Superior temporal gyrus (tissue), 1 donor: ENCODE data around the gene TSEN34.
"Not testable (repeated sequence)": the region's sequence is repeated elsewhere in the genome, so short reads cannot be mapped to it uniquely, and the experiment has no call there.

ENCODE experiments used
- DNase-seq: peaks from one replicate; pipeline ENCODE4 v3.0.0-alpha.2; 2016; ENCODE audit errors: extremely low spot score

The TSEN34 gene

GRCh38 chr19:54188215-54188871 is 2.8 kb upstream of the TSEN34 start:
- no peak for DNase-seq

- DNase-seq, result no peak
Observed at GRCh38 chr19:54189145-54189734, 1.9 kb upstream of the TSEN34 start, which contains the start of gene MBOAT7. Gene MBOAT7, minus strand, starts transcription at chr19:54189580. Its CDS starts 1,072 bp downstream, at chr19:54188508.

DNA sequence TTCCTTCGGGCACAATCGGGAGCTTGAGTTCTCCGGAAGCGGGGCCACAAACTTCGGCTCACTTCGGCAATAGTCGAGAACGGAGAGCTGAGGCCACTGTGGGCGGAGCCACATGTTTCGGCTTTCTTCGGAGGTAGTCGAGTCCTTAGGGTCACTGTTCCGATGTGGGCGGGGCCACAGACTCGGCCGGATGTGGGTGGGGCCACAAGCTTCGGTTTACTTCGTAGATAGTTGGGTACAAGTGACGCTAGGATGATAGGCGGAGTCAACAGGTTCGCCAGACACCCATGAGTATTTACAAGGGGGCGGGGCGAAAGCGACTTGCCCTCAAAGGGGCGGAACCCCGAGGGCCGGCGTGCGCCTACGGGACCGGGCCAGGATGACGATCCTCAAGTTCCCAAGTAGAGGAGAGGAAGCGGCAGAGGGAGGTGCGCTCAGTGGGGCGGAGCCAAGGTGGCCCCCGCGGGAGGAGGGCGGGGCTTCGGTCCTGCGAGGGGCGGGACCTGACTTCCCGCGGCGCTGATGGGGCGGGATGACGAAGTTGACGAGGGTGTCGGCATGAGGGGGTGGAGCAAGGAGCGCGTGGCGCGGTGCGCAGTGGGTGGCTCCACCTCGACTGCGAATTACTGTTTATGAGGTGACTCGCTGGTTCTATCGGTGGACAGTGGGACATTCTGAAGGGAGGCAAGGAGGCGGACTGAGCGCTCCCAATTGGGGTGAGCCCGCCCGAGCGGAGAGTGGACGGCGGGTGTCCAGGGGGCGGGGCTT is 1.2 kb upstream of the TSEN34 start:
- peak; percentile 100 for DNase-seq

DNA sequence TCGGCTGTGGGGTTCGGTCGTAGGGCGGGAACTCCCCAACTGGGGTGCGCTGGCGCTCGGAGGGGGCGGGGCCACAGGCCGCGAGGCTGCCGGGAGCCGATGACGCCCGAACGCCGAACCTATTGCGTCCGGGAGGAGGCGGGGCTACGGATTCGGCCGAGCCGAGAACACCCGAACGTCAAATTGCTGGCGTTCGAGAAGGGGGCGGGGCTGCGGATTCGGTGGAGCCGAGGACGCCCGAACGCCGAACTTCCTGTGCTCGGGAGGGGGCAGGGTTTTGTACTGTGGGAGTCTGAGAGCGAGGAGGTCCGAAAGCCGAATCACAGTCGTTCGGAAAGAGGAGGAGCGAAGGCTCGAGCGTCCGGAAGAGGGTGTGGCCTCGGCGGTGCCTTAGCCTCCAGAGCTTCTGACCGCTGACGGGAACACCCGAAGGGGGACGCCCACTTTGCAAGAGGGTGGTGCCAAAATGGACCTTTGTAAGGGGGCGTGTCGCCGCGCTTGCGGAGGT is 551 bp upstream of the TSEN34 start:
- DNase-seq, result peak; percentile 99

GRCh38 chr19:54191811-54192453 is 824 bp downstream of the TSEN34 start:
- DNase-seq, result no peak

DNA sequence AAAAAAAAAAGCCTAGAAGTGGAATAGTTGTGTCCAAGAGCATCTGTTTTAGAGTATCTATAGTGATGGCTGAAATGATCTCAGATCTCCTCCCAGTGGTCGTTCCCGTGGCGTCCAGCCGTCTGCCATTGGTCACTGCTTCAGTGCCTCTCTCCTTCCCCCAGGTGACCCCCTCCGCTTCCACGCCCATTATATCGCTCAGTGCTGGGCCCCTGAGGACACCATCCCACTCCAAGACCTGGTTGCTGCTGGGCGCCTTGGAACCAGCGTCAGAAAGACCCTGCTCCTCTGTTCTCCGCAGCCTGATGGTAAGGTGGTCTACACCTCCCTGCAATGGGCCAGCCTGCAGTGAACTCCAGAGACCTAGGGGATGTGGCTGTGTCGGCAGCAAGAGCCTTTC is 1.9 kb downstream of the TSEN34 start:
- no peak for DNase-seq

DNA sequence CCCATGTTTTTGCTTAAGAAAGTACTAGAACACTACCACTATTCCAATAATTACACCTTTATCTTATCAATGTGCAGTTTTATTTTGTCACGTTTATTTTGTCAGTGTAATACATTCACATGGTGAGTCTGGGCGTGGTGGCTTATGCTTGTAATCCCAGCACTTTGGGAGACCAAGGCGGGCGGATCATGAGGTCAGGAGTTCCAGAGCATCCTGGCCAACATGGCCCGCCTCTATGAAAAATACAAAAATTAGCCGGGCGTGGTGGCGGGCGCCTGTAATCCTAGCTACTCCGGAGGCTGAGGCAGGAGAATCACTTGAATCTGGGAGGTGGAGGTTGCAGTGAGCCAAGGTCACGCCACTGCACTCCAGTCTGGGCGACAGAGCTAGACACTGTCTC is 3.4 kb downstream of the TSEN34 start:
- DNase-seq, result not testable (repeated sequence)

- DNase-seq, result no peak
Observed at GRCh38 chr19:54196536-54196935, 5.4 kb downstream of the TSEN34 start.

DNA sequence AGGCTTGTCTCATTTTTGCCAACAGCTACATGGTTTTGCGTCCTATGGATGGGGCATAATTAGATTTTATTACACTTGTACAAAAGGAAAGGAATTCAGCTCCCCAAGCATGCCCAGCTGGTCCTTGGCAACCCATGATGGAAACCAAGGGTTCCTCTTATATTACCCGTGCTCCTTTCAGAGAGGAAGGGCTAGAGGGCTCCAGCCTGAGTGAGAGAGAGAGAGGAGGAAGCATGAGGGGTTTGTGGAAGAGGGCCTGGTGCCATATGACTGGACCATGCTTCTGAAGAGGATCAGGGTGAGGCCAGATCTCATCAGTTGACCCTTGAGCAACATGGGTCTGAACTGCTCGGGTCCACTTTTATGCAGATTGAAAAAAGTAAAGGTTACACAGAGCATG is 6.0 kb downstream of the TSEN34 start:
- DNase-seq, result no peak

- no peak for DNase-seq
Observed at GRCh38 chr19:54199401-54199800, 8.3 kb downstream of the TSEN34 start.

DNA sequence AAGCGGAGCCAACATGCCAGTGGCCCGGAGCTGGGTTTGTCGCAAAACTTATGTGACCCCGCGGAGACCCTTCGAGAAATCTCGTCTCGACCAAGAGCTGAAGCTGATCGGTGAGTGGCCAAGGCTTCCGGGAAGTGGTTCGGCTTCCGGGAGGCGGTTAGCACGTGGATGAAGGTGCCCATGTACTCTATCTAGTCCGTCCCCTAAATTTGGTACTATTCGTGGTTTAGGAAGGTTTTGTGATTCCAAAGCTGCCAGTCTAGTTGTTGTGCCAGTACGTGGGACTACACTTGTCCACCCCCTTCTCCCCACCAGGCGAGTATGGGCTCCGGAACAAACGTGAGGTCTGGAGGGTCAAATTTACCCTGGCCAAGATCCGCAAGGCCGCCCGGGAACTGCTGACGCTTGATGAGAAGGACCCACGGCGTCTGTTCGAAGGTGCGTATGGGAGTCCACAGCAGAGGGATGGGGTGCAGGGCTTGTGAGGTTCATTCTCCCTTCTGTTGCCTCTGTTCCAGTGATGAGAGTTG is 10.1 kb downstream of the TSEN34 start:
- no peak for DNase-seq

DNA sequence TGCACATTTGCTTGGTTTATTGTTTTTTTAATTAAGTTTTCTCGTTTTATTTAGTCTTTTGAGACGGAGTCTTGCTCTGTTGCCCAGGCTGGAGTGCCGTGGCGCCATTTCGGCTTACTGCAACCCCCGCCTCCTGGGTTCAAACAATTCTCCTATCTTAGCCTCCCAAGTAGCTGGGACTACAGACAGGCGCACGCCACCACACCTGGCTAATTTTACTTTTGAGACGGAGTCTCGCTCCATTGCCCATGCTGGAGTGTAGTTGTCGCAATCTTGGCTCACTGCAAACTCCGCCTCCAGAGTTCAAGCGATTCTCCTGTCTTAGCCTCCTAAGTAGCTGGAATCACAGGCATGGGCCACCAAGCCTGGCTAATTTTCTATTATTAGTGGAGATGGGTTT is 10.9 kb downstream of the TSEN34 start:
- DNase-seq, result no peak

- no peak for DNase-seq
Observed at GRCh38 chr19:54203151-54203611, 12.1 kb downstream of the TSEN34 start.

DNA sequence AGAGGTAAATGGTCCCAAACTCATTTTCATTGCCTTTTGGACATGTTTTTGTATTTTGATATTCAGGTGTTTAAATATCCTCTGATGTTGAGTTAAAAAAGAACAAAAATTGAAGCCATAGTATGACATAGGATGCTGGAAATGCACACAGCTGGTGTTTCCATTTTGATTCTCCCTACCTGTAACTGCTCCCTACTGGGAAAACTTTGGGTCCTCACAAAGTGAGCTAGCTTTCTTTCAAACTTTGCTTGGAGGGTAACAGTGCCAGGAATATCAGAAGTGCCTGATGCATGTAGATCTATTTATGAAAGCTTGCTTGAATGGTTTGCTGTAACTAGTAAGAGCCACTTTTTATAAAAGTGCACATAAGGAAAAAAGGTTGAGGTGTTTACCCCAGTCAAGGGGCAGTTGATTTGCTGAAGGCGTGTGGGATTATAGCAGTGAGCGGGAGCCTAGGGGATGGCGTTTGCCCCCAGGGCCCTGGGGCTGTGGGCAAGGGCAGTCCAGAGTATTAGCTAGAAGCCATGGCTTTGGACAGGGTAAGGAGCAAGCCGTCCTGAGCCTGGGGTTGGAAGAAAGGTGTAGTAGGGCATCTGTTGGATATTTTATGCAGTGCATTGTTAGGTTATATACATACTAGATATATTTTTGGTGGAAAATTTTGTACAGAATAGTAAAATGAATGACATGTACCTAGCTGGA is 13.8 kb downstream of the TSEN34 start:
- no peak for DNase-seq

DNA sequence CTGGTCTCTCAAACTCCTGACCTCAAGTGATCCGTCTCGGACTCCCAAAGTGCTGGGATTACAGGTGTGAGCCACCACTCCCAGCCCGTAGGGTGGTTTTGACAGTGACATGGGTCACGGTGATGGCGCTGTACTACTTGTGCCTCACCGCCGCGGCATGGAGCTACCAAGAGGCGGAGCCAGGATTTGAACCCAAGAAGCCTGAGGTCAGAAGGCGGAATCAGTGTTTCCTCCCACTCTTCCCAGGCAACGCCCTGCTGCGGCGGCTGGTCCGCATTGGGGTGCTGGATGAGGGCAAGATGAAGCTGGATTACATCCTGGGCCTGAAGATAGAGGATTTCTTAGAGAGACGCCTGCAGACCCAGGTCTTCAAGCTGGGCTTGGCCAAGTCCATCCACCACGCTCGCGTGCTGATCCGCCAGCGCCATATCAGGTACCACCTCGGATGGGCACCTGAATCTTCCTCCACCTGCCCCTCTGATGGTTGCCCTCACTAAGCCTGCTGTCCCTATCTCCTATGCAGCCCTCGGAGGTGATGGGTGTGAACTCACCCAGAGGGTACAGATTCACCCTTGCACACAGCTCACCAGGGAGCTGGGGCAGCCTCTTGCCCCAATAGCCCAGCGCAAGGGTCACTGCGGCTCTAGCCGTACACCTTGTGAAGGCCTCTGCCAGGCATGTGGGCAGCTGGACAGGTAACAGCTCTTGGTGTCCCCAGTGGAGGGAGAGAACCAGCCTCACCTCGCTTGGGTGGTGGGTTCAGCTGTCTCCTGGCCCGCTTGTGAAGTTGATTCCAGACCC is 15.1 kb downstream of the TSEN34 start:
- no peak for DNase-seq

- no peak for DNase-seq
Observed at GRCh38 chr19:54206831-54207177, 15.7 kb downstream of the TSEN34 start.

GRCh38 chr19:54207193-54207592 is 16.1 kb downstream of the TSEN34 start:
- not testable (repeated sequence) for DNase-seq

- no peak for DNase-seq
Observed at GRCh38 chr19:54207676-54207982, 16.5 kb downstream of the TSEN34 start.

DNA sequence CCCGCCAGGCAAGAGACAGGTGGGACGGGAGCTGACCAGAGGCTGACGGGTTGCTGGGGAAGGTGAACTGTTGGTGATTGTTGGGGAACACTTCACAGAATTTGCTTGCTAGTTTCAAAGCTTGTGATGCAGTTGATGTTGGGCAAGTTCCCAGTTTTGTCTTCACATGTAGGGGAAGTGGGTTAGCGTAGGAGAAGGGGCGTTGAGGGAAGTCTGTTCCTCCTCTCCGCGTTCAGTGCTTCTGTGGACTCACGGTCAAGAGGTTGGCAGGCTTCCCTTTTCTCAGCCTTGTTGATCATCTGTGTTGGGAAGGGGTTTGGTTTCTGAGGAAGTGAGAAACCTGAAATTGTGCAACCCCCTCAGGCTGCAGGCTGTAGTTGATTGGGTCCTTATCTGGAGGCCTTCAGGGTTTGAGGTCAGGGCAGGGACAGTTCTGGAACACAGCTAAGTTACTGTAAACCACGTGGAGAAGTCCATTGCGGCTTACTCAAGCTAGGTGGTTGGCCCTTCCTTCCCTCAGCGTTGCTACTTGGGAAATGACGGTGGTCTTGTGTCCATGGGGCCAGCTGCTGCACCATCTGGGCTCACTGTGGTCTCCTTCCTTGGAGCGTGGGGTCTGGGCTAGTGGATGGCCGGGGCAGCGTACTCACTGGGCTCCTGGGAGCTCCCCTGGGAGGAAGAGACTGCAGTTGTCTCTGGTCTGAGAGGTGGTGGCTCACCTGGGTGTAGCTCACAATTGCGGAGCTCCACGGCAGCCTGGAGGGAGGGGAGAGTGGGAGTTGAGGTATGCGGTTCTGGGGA is 17.1 kb downstream of the TSEN34 start:
- peak; percentile 52 for DNase-seq

- DNase-seq, result no peak
Observed at GRCh38 chr19:54208784-54209057, 17.6 kb downstream of the TSEN34 start.
